NCI-H1417 treated with DMSO at 0.1 percent for 48 hours (cell line): ENCODE data around the gene APOB.

Experiments used
- DNase-seq: peaks from one replicate; lab custom pipeline; 2025; lab: John Stamatoyannopoulos, UW

The APOB gene

DNA sequence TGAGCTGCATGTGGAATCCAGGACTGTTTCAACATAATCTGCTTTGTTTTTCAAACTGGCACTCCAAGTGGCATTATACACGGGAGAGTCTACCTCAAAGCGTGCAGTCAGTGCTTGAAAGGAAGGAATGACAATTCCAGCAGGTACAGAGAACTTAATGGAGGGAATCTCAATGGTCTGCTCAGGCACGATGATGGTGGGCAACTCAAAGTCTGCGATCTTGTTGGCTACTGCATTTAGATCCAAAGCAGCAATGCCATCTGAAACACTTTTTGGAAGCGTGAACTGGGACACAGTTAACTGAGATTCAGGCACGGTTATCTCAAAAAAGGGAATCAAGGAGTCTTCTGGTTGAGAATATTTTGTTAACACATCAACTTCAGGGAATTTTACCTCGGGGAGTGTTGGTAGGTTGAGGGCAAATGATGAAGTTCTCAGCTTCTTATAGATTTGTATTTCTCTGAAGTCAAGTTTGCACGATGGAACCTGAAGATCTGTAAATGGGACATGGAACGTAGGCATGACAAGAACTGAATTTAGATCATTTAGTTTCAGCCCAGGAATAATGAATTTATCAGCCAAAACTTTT lies 38.7 kb downstream of the APOB start:
- DNase-seq, result no peak

DNA sequence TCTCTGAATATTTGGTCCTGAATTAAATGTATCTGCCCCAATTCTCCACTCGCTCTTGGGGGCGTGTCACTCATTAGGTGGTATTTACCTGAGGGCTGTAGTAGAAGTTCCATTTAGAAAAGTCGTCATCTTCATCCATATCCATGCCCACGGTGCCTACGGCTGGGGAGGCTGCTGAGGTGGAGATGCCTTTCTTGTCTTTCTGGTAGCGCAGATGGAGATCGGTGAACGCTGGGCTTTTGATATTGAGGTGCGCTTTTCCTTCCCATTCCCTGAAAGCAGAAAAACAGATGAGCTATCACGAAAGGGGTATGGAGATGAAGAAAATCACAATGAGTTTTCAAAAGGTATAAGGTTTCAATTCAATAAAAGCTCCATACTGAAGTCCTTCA lies 39.7 kb downstream of the APOB start:
- no peak for DNase-seq

DNA sequence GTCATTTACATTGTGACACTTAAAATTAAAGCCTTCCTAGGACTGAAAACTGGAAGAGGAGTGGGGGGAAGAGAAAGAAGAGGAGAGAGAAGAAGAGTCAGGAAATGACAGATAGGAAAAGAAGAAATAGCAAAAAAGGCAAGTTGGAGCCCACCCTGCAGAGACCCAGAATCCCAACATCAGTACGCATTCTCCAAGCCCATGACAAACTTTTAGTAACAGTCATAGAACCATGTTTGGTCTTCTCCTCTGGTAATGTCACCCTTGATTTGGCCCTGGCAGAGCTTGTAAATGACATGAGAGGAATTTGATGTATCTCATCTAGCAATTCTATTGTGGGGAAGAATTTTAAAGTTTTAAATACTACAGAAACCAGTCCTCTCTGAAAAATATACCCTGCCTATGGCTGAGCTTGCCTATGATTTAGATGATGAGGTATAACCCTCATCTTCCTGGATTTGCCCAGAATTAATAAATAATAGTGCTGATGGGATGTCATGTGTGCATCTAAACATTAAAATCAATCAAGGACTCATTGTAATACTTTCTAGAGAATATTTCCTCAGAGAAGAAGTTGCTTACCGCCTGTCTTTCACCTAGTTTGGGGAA lies 40.2 kb downstream of the APOB start:
- no peak for DNase-seq

DNA sequence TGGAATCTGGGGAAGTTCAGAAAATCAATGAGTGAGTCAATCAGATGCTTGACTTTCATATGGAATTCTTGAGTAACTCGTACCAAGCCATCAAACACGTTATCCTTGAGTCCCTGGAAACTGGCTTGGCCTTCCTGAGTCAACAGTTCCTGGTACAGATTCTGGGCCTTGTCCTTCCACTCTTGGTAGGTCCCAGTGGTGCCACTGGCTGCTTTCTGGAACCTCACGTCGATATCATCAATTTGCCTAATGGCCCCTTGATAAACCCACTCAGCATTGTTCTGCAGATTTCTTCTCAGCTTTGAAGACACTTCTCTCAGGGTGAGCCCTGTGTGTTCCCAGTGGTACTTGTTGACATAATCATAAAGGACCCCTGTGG lies 41.1 kb downstream of the APOB start:
- no peak for DNase-seq

DNA sequence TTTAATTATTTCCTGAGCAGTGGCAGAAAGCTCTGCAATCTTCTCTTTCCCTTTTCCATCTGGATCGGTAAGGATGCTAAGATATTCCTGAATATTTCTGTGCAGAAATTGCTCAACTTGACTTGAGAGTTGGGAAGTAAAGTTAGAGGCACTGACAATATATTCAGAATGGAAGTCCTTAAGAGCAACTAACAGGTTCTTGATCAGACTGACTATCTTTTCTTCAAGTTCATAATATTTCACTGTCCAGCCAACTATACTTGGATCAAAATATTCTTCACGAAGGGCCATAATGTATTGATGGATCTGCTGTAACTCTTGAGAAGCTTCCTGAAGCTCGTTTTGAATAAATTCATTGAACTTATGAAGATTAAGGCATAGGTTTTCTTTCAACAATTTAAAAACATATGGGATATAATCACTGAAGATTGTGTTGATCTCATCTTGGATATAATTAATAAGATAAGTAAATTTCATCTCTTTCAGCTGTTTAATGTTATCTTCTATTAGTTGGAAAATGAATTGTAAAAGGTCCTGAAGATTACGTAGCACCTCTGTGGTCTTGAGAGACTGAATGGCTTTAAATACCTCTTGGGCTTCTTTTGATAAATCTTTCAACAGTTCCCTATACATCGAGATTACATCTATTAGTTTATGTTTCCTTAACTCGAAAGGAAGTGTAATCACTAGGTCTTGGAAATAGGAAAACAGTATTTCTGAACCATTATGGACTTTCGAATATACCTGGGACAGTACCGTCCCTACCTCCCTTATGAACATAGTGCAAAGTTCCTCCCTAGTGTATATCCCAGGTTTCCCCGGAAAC lies 41.7 kb downstream of the APOB start:
- DNase-seq, result no peak

DNA sequence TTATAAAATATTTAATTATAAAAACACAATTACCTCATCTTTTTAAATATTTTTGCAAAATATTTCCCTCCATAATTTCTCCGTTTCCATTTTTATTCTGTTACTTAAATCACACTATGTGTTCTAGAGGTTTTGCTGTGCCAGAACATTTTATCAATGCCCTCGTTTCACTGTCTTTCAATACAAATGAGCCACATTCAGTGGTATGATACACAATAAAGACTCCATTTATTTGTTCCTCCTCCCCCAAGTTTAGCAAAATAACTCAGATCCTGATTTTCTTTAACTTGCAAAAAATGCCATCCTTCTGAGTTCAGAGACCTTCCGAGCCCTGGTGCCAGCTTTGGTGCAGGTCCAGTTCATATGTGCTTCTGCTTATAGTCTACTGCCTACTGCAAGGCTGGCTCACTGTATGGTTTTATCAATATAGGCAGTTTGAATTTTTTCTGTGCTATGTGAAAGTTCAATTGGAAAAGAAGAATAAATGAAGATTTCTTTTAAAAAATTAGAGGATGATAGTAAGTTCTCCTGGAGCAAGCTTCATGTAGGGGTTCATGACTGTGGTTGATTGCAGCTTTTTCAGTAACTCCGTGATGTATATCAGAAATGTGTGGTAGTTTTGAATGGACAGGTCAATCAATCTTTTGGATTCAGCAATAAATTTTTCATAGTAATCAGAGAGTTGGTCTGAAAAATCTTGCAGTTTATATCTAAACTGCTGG lies 42.5 kb downstream of the APOB start:
- no peak for DNase-seq

DNA sequence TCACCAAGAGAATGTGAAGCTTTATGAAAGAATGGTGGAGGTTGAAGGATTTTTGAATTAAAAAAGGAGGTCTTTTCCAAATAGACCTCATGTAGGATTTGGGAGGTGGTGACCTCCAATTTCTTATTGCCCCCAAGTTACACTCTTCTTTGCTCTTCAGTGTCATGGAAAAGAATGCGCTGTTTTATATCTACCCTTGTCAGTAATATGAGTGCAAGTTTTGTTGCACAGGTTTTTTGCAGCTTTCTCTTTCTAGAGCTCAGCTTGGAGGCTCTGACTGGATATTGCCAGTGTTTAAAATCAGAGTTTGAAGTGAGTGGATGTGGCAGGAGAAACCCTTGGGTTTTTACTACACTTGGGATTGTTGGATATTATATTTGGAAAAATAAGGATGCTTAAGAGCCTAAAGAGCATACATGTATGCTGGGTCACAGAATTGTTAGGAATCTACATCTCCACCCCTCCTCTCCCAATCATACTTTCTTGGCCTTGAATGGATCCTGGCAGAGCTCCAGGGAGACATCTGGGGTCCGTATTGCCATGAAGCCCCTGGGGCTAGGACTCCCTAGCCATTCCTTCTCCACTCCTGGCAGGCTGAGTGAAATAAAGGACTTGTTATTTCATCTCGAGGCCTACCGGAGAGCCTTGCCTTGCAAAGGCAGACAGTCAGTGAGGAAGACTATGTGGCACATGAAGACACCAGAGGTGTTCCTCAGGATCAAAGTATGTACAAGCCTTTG lies 43.8 kb downstream of the APOB start:
- no peak for DNase-seq

DNA sequence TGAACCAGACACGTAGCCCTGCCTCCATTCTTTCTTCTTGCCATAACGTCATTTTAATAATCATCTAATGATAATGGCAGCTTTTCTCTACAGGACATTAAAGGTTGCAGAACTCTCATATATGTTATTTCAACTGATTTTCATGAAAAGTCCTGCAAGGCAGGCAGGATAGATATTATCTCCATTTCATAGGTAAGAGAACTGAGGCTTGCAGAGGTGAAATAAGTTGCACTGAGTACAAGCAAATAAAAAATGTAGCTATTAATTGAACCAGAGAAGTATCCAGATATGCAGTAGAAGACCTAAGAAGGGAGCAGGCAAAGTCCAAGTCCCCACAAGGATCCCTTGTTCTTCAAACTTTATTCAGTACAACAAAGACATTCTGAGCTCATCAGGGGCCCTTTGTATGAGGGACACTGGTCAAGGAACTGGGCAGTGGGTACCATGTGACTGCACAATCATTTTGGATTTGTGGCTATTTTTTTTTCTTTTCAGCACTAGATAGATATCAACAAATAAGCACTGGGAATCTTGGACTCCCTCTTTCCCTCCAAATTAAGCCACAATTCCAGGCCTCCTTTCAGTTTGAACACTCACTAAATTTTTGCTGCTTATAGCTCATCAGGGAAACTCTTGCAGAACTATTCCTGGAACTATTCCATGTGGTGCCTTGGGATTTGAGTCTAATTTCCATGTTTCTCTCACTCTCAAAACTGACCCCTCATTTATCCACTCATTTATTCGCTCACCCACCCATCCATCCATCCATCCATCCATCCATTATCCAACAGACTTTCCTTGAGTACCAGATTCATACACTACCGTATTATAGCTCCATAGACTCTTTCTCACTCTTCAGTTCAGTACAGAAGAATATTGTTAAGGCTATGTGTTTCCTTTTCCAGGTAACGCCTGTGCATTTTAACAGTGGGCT lies 44.6 kb downstream of the APOB start:
- DNase-seq, result no peak

DNA sequence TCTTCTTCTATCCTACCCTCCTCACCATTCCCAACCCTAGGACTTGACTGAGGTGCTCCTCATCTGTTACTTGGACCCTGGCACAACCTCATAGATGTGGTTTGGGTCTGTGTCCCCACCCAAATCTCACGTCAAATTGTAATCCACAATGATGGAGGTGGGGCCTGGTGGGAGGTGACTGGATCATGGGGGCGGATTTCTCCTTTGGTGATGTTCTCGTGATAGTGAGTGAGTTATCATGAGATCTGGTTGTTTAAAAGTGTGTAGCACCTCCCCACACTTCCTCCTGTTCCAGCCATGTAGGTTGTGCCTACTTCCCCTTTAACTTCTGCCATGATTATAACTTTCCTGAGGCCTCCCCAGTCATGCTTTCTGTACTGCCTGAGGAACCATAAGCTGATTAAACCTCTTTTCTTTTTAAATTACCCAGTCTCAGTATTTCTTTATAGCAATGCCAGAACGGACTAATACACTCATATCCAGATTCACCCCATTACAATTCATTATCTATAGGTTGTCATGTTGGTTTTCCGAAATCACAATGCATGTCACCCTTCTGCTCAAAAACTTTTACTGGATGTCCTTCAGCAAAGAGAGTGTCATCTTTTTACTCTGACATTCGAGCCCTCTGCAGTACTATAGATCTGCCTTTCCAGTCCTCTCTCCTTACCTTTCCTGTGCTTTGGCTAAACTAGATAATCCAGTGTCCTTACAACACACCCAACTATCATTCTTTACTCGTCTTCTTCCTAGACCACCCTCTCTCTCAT lies 45.7 kb downstream of the APOB start:
- no peak for DNase-seq

DNA sequence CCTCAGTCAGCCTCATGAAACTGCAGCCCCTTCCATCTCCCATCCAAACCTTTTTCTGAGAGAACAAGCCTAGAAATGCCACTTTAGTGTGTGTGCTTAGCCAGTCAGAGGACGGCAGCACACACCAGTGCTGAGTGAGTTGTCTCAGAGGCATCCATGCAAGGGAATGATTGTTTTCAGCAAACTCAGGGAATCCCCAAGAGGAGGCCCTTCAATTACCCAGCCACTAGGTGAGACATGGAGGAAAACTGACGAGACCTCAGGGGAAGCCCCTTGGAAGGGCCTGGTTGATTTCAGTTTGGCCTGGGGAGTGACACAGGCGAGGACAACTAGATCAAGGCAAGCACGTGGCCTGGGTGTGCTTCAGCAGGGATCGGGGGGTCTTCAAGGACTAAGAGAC lies 49.7 kb downstream of the APOB start:
- no peak for DNase-seq

DNA sequence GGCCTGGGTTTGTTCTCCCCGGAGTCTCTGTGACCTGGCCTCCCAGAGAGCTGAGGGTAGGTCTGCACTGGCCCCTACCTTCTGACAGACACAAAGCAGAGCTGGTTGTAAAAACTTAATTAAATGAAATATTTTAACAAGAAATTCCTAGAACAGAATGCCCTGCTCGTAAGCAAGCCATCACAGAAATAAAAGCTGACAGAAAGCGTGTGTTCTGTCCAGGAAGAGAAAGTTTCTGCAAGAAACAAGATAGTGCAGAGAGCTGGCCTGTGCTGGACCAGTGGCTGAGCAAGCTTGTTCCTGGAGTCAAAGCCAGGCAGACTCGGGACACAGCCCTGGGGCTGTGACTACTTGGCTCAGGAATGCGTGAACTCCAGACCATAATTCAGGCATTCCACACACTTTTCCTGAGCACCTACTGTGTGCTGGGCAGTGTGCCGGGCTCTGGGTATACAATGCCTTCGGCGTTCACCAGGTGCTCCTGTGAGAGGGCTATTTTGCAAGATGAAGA lies 51.6 kb downstream of the APOB start:
- no peak for DNase-seq

DNA sequence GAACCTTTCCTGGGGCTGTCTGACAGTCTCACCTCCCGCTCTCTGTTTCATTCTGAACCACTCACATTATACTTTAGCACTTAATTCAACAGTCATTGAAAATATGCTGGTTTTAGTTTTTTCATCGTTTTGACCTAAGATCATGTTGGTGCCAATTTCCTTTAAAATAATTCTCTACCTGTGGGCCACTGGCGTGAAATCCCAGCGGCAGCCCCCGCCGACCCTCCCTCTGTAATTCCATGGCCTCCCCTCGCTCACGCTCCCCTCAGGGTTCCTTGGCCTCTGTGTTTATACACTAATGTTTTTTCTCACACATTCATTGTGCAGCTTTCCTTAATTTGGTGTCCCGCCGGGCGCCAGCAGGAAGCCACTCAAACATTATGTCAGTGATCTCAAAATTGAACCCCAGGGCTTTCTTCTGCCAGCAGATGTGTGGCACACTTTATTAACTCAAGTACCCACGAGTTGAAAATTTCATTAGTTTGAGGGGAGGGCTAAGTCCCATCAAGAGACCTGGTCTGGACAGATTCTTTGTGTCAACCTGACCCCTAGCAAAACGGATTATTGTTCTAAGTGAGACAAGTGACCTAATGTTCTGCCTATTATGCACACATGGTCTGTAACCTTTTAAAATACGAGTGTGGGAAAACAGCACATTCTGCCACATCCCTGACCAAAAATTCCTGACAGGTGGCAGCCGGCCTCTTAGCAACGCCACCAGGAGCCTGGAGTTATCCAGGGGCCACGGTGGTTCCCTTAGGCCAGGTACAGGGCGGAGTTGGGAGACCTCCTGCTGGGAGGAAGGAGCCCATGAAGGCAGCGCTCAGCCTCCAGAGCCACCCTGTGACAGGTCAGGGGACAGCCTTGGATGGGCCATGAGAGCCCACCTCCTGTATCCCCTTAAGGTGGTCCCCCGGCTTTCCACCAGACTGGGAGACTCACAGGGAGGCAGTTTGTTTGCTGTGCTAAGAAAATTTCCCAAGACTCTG lies 53.1 kb downstream of the APOB start:
- DNase-seq, result peak; percentile 47

DNA sequence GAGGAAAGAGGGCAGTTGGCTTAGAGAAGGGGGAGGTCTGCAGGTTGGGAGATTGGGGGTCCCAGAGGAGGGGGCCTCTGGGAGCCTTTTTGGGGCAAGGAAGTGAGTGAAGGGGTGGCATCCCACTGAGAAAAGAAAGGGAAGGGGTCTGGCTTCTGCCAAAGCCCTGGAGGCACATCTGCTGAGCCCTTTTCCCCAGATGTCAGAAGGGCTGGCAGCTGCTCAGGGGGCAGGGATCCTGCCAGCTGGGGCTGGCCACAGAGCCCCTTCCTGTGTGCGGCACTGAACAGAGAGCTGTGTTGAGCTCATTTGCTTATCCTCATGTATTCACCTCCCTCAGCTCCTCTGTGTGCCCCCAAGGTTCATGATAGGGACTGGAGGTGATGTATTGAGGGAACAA lies 54.5 kb downstream of the APOB start:
- no peak for DNase-seq

DNA sequence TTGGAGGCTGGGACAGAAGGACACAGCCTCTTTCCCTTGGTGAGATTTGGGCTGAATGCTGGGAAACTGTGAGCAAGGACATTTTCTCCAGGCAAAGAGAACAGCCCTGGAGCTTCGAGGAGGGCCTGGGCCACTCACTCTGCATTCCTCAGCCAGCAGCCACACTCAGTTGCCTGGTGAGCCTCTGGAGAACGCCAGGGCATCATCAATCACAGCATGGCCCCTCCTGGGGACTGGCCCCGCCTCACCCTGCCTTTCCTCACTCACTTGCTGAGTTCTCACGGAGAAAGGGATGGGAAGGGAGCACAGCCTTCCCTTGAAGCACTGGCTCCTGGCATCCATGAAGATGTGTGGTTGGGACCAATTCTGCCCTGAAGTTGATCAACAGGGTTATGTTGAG lies 55.0 kb downstream of the APOB start:
- DNase-seq, result no peak

DNA sequence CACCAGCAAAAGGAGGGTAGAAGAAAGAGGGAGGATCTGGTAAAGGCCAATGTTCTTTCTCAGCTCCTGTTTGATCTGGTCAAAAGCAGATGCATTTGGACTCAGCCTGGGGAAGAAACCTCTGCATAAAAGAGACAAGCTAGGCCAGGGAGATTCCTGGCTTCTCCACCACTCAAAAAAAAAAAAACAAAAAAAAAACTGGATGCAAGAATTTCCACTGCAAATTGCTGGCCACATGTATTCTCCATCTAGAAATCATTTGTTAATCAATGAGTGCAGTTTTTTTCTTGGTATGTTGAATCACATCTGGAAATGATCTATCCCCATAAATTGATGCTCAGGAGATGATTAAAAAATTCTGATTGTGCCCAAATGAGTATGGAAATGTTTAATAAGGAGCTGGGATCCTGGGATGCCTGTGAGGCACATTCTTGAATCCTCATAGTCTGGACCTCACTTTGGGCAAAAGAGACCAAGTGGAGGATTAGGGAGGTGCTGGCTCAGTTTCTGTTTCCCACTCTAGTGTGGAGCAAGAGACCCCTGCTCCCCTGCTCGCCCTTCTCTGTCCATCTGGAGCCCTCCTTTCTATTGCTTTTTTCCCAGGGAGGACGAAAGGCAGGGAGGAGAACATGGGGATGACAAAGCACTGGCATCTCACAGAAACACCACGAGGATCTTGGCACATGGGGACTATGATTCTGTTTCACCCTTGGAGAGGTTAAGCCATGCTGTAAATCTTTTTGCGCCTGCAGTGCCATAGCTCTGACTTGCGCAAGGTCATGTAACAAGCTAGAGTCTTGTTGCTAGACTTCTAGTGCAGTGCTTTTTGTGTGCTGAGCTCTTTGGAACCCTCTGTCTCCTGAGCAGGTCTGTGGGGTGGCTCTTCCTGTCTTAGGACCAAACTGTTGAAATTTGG lies 57.6 kb downstream of the APOB start:
- DNase-seq, result no peak

DNA sequence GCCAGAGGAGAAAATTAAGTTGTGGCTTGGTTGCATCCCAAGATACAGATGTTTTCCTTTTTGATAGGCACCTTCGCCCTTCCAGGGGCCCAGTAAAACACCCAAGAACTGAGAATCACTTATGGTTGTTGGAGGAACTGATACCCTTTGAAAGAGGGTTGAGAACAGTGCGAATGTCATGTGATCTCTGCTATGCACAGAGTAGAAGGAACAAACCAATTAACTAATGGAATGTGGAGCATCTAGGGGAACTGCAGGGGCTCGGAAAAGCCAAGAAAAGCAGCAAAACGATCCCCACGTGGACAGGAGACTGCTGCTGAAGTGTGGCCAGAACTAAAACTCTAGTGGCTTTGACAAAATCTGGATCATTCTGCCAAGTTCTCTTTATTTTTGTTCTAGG lies 58.8 kb downstream of the APOB start:
- DNase-seq, result no peak

DNA sequence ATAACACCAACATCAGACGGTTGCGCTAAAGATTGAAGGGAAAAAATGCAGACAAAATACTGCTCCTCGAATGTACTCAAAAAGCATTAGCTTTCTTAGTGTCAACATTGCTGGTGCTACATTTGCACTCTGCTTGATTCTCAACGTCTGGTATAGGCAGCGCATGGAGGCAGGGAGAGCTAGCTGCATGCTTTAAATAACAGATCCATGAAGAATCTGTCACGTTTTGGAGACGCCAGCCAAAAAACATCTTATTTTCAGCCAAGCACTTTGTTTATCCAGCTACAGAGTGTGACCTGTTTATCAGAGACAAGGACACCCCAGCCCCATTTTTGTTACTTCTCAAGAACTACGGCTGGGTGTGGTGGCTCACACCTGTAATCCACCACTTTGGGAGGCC lies 59.5 kb downstream of the APOB start:
- no peak for DNase-seq

DNA sequence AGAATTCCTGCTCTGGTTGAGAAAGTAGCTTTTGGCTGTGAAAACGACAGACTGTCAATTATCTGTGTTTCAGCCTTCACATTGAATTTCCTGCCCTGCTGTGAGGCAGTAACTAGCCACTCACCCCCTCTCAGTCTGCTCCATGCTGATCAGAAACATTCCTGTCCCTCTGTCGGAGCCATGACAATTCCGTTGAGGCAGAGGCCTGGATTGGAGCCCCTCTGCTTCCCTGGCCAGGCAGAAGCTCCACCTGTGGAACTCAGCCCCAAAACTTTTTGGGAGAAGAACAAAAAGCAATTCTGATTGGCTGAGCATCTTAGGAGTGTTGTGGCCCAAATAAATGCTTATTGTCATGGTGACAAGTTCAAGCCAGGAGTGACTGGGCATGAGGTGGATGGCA lies 60.0 kb downstream of the APOB start:
- DNase-seq, result no peak
